Activated naive CD4-positive, alpha-beta T cell treated with anti-CD3 and anti-CD28 coated beads, Interleukin-2, amount 10 ng/mL, durations not matched to agents 7 days and 5 days (primary cell): ENCODE results near the gene FAIM2.

Experiments used
- CTCF ChIA-PET: fragments of 350-600 bp; sonication (Branson Sonifier 250); formaldehyde crosslinking; loops from one replicate; lab custom pipeline; 2021; ENCODE audit warnings: antibody characterized with exemption; lab: Charles Lee
- DNase-seq: peaks from one replicate; pipeline ENCODE4 v3.0.0-alpha.2; 2020
- H3K27ac Mint-ChIP-seq: one replicate; pipeline ENCODE4 v1.8.0; 2021; ENCODE audit warnings: mild to moderate bottlenecking, moderate library complexity, mixed read lengths
- H3K27me3 Mint-ChIP-seq: one replicate; pipeline ENCODE4 v1.8.0; 2021; ENCODE audit warnings: mild to moderate bottlenecking, mixed read lengths
- H3K36me3 Mint-ChIP-seq: one replicate; pipeline ENCODE4 v1.8.0; 2021; ENCODE audit warnings: mixed read lengths
- H3K4me1 Mint-ChIP-seq: one replicate; pipeline ENCODE4 v1.8.0; 2021; ENCODE audit warnings: mixed read lengths
- H3K4me3 Mint-ChIP-seq: one replicate; pipeline ENCODE4 v1.8.0; 2021; ENCODE audit warnings: mild to moderate bottlenecking, moderate library complexity, mixed read lengths
- H3K9me3 Mint-ChIP-seq: one replicate; pipeline ENCODE4 v1.8.0; 2021; ENCODE audit warnings: mixed read lengths

FAIM2 gene

DNA sequence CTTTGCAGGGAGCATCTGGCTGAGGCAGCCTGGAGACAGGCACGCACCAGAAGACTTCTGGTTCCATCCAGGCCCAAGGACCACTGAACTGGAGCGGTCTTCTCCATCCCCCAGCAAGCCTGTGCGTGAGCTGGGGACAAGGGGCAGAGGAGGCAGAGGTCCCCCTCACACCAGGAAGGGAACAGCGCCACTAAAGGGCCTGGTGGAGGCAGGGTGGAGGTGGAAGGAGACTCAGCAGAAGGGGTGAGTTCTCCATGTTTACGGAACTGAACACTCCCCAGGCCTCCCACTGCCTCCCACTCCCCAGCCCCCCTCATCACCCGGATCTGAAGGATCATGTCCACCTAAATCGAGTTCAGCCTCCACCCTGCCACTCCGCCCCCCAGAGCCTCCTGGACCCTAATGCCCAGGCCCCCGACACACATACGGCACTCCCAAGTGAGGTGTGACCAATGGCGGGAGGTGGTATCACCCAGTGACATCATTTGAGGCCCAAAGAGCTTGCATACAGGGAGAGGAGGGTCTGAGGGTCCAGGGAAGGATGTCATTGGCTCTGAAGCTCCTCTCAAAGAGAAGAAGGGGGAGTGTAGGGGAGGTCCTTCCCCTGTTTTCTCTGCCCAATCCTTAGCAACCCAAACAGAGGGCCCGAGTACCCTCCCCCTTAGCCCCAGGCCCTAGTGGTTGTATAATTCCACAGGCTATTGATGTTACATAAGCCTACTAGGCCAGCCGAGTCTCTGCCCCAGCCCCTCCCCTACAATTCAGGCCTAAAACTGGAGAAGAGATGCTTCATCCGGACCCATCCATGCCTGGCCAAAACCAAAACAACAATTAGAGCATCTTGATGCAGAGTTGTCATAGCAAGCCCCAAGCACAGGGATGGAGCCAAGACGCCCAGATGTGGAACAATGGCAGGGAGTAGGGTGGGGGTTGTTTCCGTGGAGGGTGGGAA, 1.0 kb downstream of the FAIM2 start:
- CTCF ChIA-PET, result interaction anchor here (2.0 kb wide), 1 partner anchor 43 kb away, joined by 4 read pairs; no protein-coding TSS in a partner anchor
- no peak overlapping the region for H3K27ac Mint-ChIP-seq

DNA sequence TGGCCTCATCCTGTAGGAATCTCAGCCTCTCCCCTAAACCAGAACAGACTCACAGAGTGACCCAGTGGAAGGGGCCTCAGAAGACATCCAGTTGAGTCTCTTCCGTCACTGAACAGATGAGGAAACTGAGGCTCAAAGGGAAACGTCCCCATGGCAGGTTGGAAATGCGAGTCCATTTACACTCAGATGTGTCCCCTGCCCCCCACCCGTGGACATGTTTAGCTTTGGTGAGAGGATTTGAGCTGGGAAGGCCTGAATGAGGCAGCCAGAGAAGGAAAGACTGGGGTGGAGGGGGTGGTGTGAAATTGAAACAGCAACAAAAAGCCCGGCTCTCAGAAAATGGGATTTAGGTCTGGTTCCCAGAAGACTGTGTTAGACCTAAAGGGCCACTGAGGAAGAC, 1.7 kb downstream of the FAIM2 start:
- Mint-ChIP-seq H3K4me3 (no peak overlapping the region), H3K9me3 (no peaks in the 10 kb centered on the region), H3K36me3 (no peaks in the 10 kb centered on the region), H3K27me3 (peaks cover 73% of the 10 kb centered on the region), H3K4me1 (peaks cover 14% of the 10 kb centered on the region), H3K27ac (no peak overlapping the region)
- DNase-seq, result no peak
- CTCF ChIA-PET, result interaction anchor here (2.0 kb wide), 1 partner anchor 44 kb away, joined by 4 read pairs; no protein-coding TSS in a partner anchor

More for the DNA sequence above, 1.0 kb downstream of the FAIM2 start:
- Mint-ChIP-seq H3K4me3 (peak overlapping the region; percentile 35), H3K9me3 (no peaks in the 10 kb centered on the region), H3K27me3 (peaks cover 66% of the 10 kb centered on the region), H3K4me1 (peaks cover 14% of the 10 kb centered on the region), H3K36me3 (no peaks in the 10 kb centered on the region)
- DNase-seq, result no peak

DNA sequence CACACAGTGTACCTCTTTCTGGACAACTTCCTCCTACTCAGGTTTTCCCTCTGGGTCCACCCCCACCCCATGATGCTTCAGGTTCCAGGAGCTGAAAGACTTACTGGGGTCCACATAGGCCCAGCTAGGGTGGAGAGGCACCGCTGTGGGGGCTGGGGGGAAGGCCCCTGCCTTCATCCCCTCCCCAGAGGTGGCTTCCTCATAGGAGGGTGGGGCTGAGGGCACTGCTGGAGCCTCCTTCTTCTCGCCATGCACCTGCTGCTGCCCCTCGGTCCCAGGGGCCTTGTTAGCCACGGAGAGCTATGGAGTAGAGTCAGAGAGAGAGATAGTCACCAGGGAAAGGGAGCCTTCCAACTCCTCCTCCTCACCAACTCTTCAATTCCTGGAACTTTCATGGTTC, 2.7 kb downstream of the FAIM2 start:
- Mint-ChIP-seq H3K27me3 (peaks cover 73% of the 10 kb centered on the region), H3K4me3 (no peak overlapping the region), H3K9me3 (no peaks in the 10 kb centered on the region), H3K27ac (no peak overlapping the region), H3K4me1 (peaks cover 14% of the 10 kb centered on the region), H3K36me3 (no peaks in the 10 kb centered on the region)
- CTCF ChIA-PET, result interaction anchor here (2.0 kb wide), 1 partner anchor 45 kb away, joined by 4 read pairs; no protein-coding TSS in a partner anchor
- no peak for DNase-seq

DNA sequence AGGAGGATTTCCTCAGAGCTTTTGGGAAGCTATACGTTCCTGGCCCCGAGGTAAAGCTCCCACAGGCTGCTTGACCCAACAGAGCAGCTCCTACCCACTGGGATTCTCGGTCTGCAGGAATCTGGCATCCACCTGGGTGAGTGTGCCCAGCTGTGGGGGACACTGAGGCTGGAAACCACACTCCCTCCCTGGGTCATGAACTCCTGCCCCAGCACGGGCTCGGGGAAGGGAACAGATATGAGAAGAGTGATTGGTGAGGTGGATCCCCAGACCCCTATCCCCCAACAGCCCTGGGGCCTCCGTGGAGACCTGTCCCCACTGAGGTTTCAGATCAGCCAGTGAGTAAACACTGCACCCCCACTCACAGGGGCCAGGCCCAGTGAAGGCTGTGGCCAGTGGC, 3.3 kb downstream of the FAIM2 start:
- H3K4me1 Mint-ChIP-seq, result peaks cover 14% of the 10 kb centered on the region
- H3K27ac Mint-ChIP-seq, result no peak overlapping the region
- no peaks in the 10 kb centered on the region for H3K9me3 Mint-ChIP-seq
- peaks cover 68% of the 10 kb centered on the region for H3K27me3 Mint-ChIP-seq
- H3K4me3 Mint-ChIP-seq, result no peak overlapping the region
- no peaks in the 10 kb centered on the region for H3K36me3 Mint-ChIP-seq
- DNase-seq, result no peak
- CTCF ChIA-PET, result no interaction called here

DNA sequence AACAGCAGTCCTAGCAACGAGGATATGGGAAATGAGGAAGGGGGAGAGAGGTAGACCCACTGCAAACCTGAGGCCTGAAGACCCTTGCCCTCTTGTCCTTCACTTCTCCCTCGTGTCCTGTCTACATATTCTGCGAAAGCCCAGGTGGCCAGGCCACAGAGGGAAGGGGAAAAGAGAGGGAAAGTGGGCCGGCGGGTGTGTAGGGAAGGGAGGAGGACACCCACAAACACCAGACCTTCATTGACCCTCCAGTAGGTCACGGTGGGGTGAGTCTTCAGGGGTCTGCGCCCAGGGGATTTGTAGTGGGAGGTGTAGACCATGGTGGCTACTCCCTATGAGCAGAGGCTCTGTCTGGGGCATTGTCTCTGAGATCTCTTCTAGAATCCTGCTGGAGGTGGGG, 3.8 kb downstream of the FAIM2 start:
- no peak overlapping the region for H3K27ac Mint-ChIP-seq
- no peak for DNase-seq
- no peaks in the 10 kb centered on the region for H3K36me3 Mint-ChIP-seq
- H3K4me3 Mint-ChIP-seq, result no peak overlapping the region
- CTCF ChIA-PET, result no interaction called here
- peaks cover 14% of the 10 kb centered on the region for H3K4me1 Mint-ChIP-seq
- H3K27me3 Mint-ChIP-seq, result peaks cover 68% of the 10 kb centered on the region
- H3K9me3 Mint-ChIP-seq, result no peaks in the 10 kb centered on the region

DNA sequence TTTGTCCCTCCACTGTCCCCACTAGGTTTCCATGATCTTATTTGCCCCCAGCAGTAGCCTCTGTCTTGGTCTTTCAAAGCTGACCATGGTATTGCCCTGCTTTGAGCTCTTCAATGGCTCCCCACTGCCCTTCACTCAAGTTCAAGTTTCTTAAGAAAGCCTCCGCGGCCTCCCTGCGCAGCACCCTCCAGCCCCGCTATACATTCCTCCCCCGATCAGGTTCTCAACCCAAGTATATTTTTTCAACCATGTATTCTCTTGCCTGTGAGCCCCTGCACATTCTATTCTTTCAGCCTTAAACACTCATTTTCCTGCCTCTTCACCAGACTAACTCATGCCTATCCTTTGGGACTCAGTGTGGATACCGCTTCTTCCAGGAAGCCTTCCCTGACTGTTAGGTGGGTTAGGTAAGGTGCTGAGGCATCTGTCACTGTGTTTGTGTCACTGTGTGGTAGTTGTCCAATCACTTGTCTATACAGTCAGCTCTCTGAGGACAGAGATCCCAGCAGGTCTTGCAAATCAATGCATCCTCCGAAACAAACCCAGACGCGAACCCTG, 4.3 kb downstream of the FAIM2 start:
- Mint-ChIP-seq H3K4me3 (no peak overlapping the region), H3K4me1 (peaks cover 9% of the 10 kb centered on the region), H3K9me3 (no peaks in the 10 kb centered on the region), H3K36me3 (no peaks in the 10 kb centered on the region), H3K27me3 (peaks cover 63% of the 10 kb centered on the region), H3K27ac (no peak overlapping the region)
- CTCF ChIA-PET, result no interaction called here
- DNase-seq, result no peak

DNA sequence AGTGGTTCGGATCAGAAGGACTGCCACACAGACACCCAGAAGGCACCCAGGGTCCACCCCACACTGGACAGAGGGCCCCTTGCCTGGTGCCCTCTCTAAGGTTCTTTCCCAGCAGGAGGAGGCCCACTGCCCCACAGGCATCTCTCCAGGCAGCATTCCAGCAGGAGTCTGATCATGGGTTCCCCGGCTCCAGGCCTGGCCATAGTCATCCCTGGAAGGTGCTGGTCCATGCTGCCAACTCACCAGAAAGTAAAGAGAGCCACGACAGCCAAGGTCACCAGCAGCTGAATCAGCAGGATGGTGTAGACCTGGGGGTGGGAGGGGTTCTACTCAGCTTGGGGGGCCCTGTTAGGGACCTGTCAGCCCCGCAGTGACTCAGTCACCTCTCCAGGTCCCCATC, 6.4 kb downstream of the FAIM2 start:
- CTCF ChIA-PET, result no interaction called here
- no peak overlapping the region for H3K4me3 Mint-ChIP-seq
- H3K9me3 Mint-ChIP-seq, result no peaks in the 10 kb centered on the region
- H3K4me1 Mint-ChIP-seq, result no peaks in the 10 kb centered on the region
- DNase-seq, result no peak
- no peak overlapping the region for H3K27ac Mint-ChIP-seq
- H3K36me3 Mint-ChIP-seq, result no peaks in the 10 kb centered on the region
- H3K27me3 Mint-ChIP-seq, result peaks cover 59% of the 10 kb centered on the region

DNA sequence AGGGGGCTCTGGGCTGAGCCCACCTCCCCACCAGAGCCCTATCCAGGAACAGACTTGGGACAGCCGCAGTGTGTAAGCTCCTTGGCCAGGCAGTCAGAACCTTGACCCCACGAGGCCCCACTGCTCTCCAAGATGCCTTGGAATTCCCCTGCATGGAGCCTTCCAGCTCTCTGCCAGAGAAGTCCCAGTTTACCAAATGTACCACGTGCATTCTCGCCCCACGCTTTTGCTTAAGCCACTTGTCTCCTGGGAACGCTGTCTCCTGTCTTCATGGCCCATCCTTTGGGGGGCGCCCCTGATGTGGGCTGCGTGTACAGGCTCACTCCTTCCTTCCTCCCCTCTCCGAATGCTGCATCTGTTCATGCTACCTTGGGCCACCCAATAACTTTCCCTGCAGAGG, 7.9 kb downstream of the FAIM2 start:
- no peak overlapping the region for H3K4me3 Mint-ChIP-seq
- H3K4me1 Mint-ChIP-seq, result no peaks in the 10 kb centered on the region
- no peaks in the 10 kb centered on the region for H3K9me3 Mint-ChIP-seq
- no peak for DNase-seq
- peaks cover 57% of the 10 kb centered on the region for H3K27me3 Mint-ChIP-seq
- CTCF ChIA-PET, result no interaction called here
- H3K36me3 Mint-ChIP-seq, result no peaks in the 10 kb centered on the region
- H3K27ac Mint-ChIP-seq, result no peak overlapping the region

DNA sequence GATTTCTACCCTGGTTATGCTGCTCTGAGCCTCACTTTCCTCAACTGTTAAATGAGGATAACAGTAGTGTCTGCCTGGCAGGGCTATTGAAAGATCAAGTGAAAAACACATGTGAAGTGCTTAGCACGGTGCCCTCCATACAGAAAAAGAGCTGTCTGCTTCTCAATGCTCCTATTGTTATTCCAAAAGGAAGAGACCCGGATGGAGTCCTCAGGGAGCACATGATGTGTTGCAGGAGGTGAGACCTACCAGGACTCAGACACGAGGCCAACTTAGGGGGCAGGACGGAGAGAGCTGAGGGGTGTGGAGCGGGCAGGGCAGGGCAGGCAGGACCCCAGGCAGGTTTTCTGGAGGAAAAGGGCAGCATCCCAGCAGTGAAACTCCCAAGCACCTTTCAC, 8.9 kb downstream of the FAIM2 start:
- peaks cover 51% of the 10 kb centered on the region for H3K27me3 Mint-ChIP-seq
- no peaks in the 10 kb centered on the region for H3K4me1 Mint-ChIP-seq
- H3K4me3 Mint-ChIP-seq, result no peak overlapping the region
- H3K9me3 Mint-ChIP-seq, result no peaks in the 10 kb centered on the region
- CTCF ChIA-PET, result interaction anchor here (1.6 kb wide), 1 partner anchor 28 kb away, joined by 4 read pairs; no protein-coding TSS in a partner anchor
- no peak overlapping the region for H3K27ac Mint-ChIP-seq
- H3K36me3 Mint-ChIP-seq, result no peaks in the 10 kb centered on the region
- DNase-seq, result no peak

DNA sequence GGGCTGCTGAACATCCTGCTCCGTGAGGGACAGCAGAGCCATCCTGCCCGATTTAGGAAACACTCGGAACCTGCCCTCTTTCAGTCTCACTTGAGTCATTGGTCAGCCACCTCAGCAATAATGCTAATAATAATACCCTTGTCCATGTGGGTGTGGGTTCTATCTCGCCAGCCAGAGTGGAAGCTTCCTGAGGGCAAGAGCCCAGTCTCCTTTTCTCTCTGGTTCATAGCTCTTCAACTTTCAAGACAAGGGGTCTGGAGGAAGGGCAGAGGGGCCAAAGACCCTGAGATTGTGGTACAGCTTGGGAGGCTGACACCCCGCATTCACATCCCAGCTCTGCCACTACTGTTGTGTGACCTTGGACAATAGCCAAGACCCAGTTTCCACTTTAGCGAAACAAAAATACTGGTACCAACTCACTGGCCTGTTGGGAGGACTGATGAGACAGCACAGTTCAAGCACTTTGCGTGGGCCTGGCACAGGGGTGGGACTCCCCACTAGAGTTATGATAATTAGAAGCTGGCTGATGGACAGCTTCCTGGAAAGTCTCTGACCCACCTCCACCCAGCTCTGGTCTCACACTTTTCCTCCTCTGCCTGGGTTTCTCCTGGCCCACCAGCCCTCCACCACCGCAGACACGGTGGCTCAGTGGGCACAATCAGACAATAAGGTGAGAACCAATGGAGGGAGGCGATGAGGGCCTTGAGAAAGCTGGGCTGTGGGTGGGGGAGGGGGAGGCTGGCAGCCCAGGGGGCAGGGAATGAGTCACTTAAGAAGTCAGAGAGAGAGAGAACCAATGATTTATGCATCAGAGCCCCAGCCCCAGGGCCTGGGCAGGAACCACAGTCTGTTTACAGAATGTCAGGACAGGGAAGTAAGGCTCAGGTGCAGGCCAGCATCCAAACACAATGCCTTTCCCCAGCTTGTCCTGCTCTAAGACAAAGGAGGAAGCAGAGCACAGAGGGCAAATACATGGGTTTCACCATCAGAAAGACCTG, 9.6 kb downstream of the FAIM2 start:
- CTCF ChIA-PET, result interaction anchor here (1.6 kb wide), 1 partner anchor 27 kb away, joined by 4 read pairs; no protein-coding TSS in a partner anchor
- Mint-ChIP-seq H3K36me3 (no peaks in the 10 kb centered on the region), H3K27ac (no peak overlapping the region), H3K4me1 (no peaks in the 10 kb centered on the region), H3K9me3 (no peaks in the 10 kb centered on the region), H3K4me3 (no peak overlapping the region), H3K27me3 (peaks cover 48% of the 10 kb centered on the region)
- DNase-seq, result no peak

DNA sequence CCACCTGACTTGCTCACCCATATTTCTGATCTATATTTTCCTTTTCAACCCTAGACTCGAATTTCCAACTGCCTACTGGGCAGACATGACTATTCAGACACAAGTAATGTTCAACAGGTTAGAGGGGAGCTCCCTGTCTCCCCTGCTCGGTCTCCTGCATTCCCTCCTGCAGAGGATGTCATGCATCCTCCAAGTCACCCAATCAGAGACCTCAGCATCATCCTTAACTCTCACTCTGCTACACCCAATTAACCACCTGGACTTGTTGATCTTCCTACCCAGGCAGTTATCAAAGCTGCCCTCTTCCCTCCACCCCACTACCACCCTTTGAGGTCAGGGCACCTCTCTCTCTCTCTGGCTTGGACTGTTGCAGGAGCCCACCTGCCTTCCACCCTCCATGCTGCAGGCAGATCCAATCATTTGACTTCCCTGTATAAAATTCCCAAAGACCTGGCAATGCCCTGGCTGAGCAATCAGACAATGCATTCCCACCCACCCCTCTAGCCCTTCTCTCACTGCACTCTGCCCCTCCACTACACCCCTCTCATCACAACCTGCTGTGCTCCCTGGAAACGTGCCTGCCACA, 10.9 kb downstream of the FAIM2 start:
- CTCF ChIA-PET, result no interaction called here
- Mint-ChIP-seq H3K4me3 (no peak overlapping the region), H3K27ac (no peak overlapping the region), H3K9me3 (no peaks in the 10 kb centered on the region), H3K4me1 (no peaks in the 10 kb centered on the region), H3K36me3 (no peaks in the 10 kb centered on the region), H3K27me3 (peaks cover 43% of the 10 kb centered on the region)
- no peak for DNase-seq

DNA sequence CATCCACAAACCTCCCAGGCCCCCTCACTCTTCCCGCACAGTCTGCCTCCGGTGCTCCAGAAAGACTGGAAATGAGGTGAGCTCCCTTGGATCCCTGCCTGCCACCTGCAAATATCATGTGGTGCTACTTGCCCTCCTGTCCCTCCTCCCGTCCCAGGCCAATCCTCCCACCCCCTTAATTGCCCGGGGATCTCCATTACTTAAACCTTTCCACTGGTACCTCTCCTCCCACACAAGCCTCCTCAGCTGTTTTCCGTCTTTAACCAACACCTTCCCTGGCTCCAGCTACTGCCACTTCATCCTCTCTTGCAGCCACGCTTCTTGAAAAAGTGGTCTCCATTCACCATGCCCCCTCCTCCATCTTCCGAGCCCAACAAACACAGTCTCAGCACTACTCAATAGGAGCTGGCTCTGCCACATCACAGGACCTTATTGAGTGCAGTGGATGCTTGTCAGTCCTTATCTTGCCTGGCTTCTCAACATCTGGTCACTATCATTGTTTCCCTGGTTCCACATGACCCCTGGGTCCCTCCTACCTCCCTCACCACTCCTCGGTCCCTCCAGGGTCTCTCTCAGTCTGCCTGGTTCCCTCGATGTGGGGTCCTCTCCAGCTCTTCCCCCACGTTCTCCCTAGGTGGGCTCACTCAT, 11.5 kb downstream of the FAIM2 start:
- CTCF ChIA-PET, result no interaction called here
- Mint-ChIP-seq H3K27me3 (peaks cover 37% of the 10 kb centered on the region), H3K4me3 (no peak overlapping the region), H3K4me1 (no peaks in the 10 kb centered on the region), H3K9me3 (no peaks in the 10 kb centered on the region), H3K36me3 (no peaks in the 10 kb centered on the region), H3K27ac (no peak overlapping the region)
- DNase-seq, result no peak

DNA sequence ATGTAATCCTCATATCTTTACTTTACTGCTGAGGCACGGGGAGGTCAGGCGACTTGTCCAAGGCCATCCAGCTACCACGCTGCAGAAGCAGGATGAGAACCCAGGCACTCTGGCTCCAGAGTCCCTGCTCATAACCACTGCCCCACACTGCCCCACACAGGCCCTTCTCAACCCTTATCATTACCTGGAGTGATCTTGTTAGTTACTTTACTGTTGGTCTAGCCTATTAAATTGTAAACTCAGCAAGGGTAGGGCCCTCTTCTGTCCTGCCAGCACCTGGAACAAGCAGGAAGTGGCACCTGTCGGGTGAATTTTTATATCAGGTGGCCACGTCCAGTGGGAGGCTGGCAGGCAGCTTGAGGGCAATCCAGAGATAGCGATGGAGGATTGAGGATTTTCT, 12.2 kb downstream of the FAIM2 start:
- Mint-ChIP-seq H3K4me3 (no peak overlapping the region), H3K36me3 (no peaks in the 10 kb centered on the region), H3K4me1 (no peaks in the 10 kb centered on the region), H3K27ac (no peak overlapping the region), H3K9me3 (no peaks in the 10 kb centered on the region), H3K27me3 (peaks cover 35% of the 10 kb centered on the region)
- CTCF ChIA-PET, result no interaction called here
- no peak for DNase-seq
